Stimulated activated CD8-positive, alpha-beta memory T cell treated with anti-CD3 and anti-CD28 coated beads, Interleukin-4, amount 100 ng/mL, for 48 hours (primary cell): Measurements from ENCODE around the gene BUD13.

Experiments
- DNase-seq: peaks from one replicate; pipeline ENCODE4 v3.0.0-alpha.2; 2020

BUD13 gene

GRCh38 chr11:116712428-116712827, 60.4 kb downstream of the BUD13 start:
- no peak for DNase-seq

- no peak for DNase-seq
These were observed 62.0 kb downstream of the BUD13 start for GRCh38 chr11:116710762-116711161.

DNA sequence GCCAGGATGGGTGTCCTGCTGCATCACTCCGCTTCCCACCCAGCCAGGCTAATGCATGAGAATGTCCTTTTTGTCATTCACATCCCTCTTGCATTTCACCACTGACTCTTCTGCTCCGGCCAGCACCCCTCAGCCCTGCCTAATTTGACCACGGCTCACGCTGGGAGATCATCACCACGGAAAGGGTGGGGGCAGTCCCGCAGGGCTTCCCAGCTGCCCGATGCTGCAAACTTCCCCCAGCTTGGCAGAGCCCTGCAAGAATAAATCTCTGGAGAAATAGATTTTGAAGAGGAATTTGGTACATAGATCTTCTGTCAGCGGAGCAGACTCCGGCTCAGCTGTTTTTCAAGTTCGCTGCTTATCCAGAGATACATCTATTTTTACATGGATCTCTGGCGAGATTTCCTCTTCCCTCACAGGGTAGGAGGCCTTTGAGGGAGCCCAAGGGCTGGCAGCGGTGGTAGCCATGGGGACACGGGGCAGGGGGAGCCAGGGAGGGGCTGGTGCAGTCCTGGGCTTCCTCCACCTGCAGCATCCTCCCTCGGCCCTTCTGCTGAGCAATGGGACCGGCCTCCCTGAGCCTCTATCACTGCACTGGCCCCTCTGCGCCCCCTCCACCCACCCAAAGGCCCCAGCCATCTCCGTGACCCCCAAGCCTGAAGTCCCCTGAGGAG, 62.6 kb downstream of the BUD13 start:
- no peak for DNase-seq

- no peak for DNase-seq
These were observed 65.0 kb downstream of the BUD13 start for GRCh38 chr11:116707746-116708145.

GRCh38 chr11:116707161-116707629, 65.6 kb downstream of the BUD13 start:
- DNase-seq: no peak

DNA sequence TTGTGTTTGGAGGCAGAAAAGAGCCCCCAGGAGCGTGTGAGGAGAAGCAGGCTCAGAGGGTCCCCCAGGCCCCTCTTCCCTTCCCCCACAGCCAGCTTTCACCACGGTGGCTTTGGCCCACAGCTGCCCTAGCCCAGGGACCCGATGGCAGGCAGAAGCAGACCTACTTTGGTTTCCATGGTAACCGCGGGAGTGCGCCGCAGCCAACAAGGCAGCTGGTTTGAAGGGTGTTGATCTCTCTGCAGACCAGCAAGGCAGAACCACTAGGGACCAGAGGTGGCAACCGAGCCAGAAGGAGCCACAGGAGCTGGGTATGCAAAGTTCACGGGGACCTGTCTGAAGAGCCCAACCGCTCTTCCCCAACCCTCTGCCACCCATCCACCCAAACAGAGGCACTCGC, 69.4 kb downstream of the BUD13 start:
- DNase-seq: no peak

DNA sequence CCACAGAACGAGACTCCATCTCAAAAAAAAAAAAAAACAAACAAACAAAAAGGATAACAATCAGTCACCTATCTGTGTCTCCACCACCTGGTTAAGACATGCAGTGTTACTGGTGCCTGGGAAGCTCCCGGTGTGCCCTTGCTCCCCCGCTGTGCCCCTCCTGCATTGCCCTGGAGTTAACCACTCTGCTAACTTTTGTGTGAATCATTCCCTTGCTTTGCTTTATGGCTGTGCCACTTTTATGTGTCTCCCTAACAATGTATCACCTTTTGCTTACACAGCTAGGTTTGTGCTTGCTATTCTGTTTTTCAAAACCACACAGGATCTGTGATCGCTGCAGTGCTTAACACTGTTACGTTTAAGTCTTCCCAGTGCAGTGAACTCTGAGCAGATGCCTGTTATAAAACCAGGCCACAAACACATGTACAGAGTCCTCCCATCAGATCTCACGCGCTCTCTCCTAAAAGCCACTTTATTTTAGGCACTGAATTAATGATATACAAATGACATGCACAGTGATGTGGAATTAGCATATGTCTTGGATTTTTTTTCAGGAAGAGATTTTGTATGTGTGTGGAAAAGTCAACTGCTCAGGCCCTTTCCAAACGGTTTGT, 69.9 kb downstream of the BUD13 start:
- DNase-seq: no peak

GRCh38 chr11:116701876-116702275, 70.9 kb downstream of the BUD13 start:
- no peak for DNase-seq

- no peak for DNase-seq
These were observed 71.4 kb downstream of the BUD13 start for GRCh38 chr11:116701297-116701801.

- DNase-seq: peak; percentile 7
These were observed 72.1 kb downstream of the BUD13 start for GRCh38 chr11:116700586-116701220.
